ENCODE data around the gene GRIK4.
"Not testable (repeated sequence)": the region's sequence is repeated elsewhere in the genome, so short reads cannot be mapped to it uniquely, and the experiment has no call there.

- not testable (repeated sequence) for TF ChIP-seq REST (IDR thresholded peaks at IDR 0.05; ENCODE audit: insufficient replicate concordance, low read depth)
- TF ChIP-seq, protein P1, sequence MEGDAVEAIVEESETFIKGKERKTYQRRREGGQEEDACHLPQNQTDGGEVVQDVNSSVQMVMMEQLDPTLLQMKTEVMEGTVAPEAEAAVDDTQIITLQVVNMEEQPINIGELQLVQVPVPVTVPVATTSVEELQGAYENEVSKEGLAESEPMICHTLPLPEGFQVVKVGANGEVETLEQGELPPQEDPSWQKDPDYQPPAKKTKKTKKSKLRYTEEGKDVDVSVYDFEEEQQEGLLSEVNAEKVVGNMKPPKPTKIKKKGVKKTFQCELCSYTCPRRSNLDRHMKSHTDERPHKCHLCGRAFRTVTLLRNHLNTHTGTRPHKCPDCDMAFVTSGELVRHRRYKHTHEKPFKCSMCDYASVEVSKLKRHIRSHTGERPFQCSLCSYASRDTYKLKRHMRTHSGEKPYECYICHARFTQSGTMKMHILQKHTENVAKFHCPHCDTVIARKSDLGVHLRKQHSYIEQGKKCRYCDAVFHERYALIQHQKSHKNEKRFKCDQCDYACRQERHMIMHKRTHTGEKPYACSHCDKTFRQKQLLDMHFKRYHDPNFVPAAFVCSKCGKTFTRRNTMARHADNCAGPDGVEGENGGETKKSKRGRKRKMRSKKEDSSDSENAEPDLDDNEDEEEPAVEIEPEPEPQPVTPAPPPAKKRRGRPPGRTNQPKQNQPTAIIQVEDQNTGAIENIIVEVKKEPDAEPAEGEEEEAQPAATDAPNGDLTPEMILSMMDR (IDR thresholded peaks at IDR 0.05; ENCODE audit: insufficient read depth, low read length): not testable (repeated sequence)
Measured at GRCh38 chr11:120503529-120503928, 8.0 kb upstream of the GRIK4 start.
